ENCODE results near the gene TMEM51.

The TMEM51 gene

GRCh38 chr1:15215116-15215515 is 61.6 kb downstream of the TMEM51 start:
- DNase-seq = no peak

- DNase-seq = no peak
Observed at GRCh38 chr1:15217654-15218053, 64.1 kb downstream of the TMEM51 start.

GRCh38 chr1:15218287-15219279 is 65.0 kb downstream of the TMEM51 start:
- no peak for DNase-seq

GRCh38 chr1:15219280-15220023 is 65.9 kb downstream of the TMEM51 start:
- DNase-seq = no peak

GRCh38 chr1:15220024-15220392 is 66.5 kb downstream of the TMEM51 start:
- no peak for DNase-seq

GRCh38 chr1:15220825-15221431 is 67.4 kb downstream of the TMEM51 start:
- DNase-seq = no peak

GRCh38 chr1:15222653-15223303 is 69.2 kb downstream of the TMEM51 start:
- no peak for DNase-seq

GRCh38 chr1:15224259-15224869 is 70.8 kb downstream of the TMEM51 start:
- no peak for DNase-seq

GRCh38 chr1:15224974-15225373 is 71.4 kb downstream of the TMEM51 start:
- DNase-seq = no peak

GRCh38 chr1:15225461-15225860 is 71.9 kb downstream of the TMEM51 start:
- DNase-seq = no peak

GRCh38 chr1:15226388-15227255 is 73.1 kb downstream of the TMEM51 start:
- no peak for DNase-seq

GRCh38 chr1:15229707-15230131 is 76.2 kb downstream of the TMEM51 start:
- no peak for DNase-seq

- no peak for DNase-seq
Observed at GRCh38 chr1:15231714-15232201, 78.2 kb downstream of the TMEM51 start.

- DNase-seq = no peak
Observed at GRCh38 chr1:15233689-15234088, 80.1 kb downstream of the TMEM51 start.

- no peak for DNase-seq
Observed at GRCh38 chr1:15236321-15236721, 82.8 kb downstream of the TMEM51 start.

- no peak for DNase-seq
Observed at GRCh38 chr1:15236746-15237145, 83.2 kb downstream of the TMEM51 start.

GRCh38 chr1:15238789-15239188 is 85.2 kb downstream of the TMEM51 start:
- no peak for DNase-seq

- DNase-seq = no peak
Observed at GRCh38 chr1:15242766-15243165, 89.2 kb downstream of the TMEM51 start.

GRCh38 chr1:15243275-15244043 is 89.9 kb downstream of the TMEM51 start:
- no peak for DNase-seq

All from hypothalamus (tissue), 51 donors.